Measurements from ENCODE around the gene CFAP20.
"Not testable (repeated sequence)": the region's sequence is repeated elsewhere in the genome, so short reads cannot be mapped to it uniquely, and the experiment has no call there.

The CFAP20 gene

GRCh38 chr16:58074657-58075056 lies 54.5 kb downstream of the CFAP20 start:
- H3K27me3 ChIP-seq (ENCODE audit: low read length) = no peaks in the 10 kb centered on the region
- no peaks in the 10 kb centered on the region for H3K36me3 ChIP-seq (ENCODE audit: low read length)
- H4K20me1 ChIP-seq (ENCODE audit: low read depth, low read length) = no peaks in the 10 kb centered on the region
- peaks cover 12% of the 10 kb centered on the region; the same call in 1 of the 2 replicates for H3K9me3 ChIP-seq (ENCODE audit: insufficient read depth, low read length)
- H3K4me3 ChIP-seq (ENCODE audit: insufficient read depth, low read length, poor library complexity, severe bottlenecking) = no peak overlapping the region
- H3K9ac ChIP-seq (ENCODE audit: low read length) = no peak overlapping the region
- no peak overlapping the region for H2AFZ ChIP-seq (ENCODE audit: low read depth, low read length, severe bottlenecking)
- no peaks in the 10 kb centered on the region for H3K9me2 ChIP-seq (replicated peaks; ENCODE audit: insufficient read depth, low read length)
- no peak overlapping the region for H3K4me2 ChIP-seq (ENCODE audit: low read depth, low read length, poor library complexity, severe bottlenecking)
- TF ChIP-seq EZH2phosphoT487 (conservative IDR thresholded peaks at IDR 0.05; ENCODE audit: low read length) (no peak), CTCF (IDR thresholded peaks at IDR 0.05; ENCODE audit: insufficient read depth, low read length, poor library complexity, severe bottlenecking) (no peak)
- no peaks in the 10 kb centered on the region for H3K79me2 ChIP-seq (ENCODE audit: insufficient read depth, low read length)
- no peak overlapping the region for H3K27ac ChIP-seq (ENCODE audit: low read depth, low read length)
- no peaks in the 10 kb centered on the region for H3F3A ChIP-seq (ENCODE audit: insufficient read depth)

GRCh38 chr16:58073086-58073485 lies 56.1 kb downstream of the CFAP20 start:
- H3K27ac ChIP-seq (ENCODE audit: low read depth, low read length); H3K4me2 ChIP-seq (ENCODE audit: low read depth, low read length, poor library complexity, severe bottlenecking); H2AFZ ChIP-seq (ENCODE audit: low read depth, low read length, severe bottlenecking); H3K9me2 ChIP-seq (replicated peaks; ENCODE audit: insufficient read depth, low read length); H3F3A ChIP-seq (ENCODE audit: insufficient read depth); H3K27me3 ChIP-seq (ENCODE audit: low read length); H4K20me1 ChIP-seq (ENCODE audit: low read depth, low read length); H3K36me3 ChIP-seq (ENCODE audit: low read length); H3K9ac ChIP-seq (ENCODE audit: low read length); H3K79me2 ChIP-seq (ENCODE audit: insufficient read depth, low read length); H3K4me3 ChIP-seq (ENCODE audit: insufficient read depth, low read length, poor library complexity, severe bottlenecking): not testable (repeated sequence)
- H3K9me3 ChIP-seq (ENCODE audit: insufficient read depth, low read length) = peaks cover 12% of the 10 kb centered on the region; the same call in 1 of the 2 replicates

GRCh38 chr16:58072134-58072533 lies 57.0 kb downstream of the CFAP20 start:
- H3K9ac ChIP-seq (ENCODE audit: low read length); H3K36me3 ChIP-seq (ENCODE audit: low read length); H3K79me2 ChIP-seq (ENCODE audit: insufficient read depth, low read length): not testable (repeated sequence)

GRCh38 chr16:58070585-58070984 lies 58.6 kb downstream of the CFAP20 start:
- Histone ChIP-seq H3K79me2 (ENCODE audit: insufficient read depth, low read length) (no peaks in the 10 kb centered on the region), H2AFZ (ENCODE audit: low read depth, low read length, severe bottlenecking) (no peak overlapping the region), H3K9me2 (replicated peaks; ENCODE audit: insufficient read depth, low read length) (no peaks in the 10 kb centered on the region), H3K27ac (ENCODE audit: low read depth, low read length) (no peak overlapping the region), H3K36me3 (ENCODE audit: low read length) (no peaks in the 10 kb centered on the region), H3K27me3 (ENCODE audit: low read length) (no peaks in the 10 kb centered on the region), H3K9ac (ENCODE audit: low read length) (no peak overlapping the region), H3F3A (ENCODE audit: insufficient read depth) (no peaks in the 10 kb centered on the region), H3K4me3 (ENCODE audit: insufficient read depth, low read length, poor library complexity, severe bottlenecking) (no peak overlapping the region), H3K9me3 (ENCODE audit: insufficient read depth, low read length) (peaks cover 12% of the 10 kb centered on the region; the same call in 1 of the 2 replicates), H4K20me1 (ENCODE audit: low read depth, low read length) (no peaks in the 10 kb centered on the region), H3K4me2 (ENCODE audit: low read depth, low read length, poor library complexity, severe bottlenecking) (no peak overlapping the region)
- no peak for TF ChIP-seq EZH2phosphoT487 (conservative IDR thresholded peaks at IDR 0.05; ENCODE audit: low read length)
- no peak for TF ChIP-seq CTCF (IDR thresholded peaks at IDR 0.05; ENCODE audit: insufficient read depth, low read length, poor library complexity, severe bottlenecking)

More at GRCh38 chr16:58072134-58072533, 57.0 kb downstream of the CFAP20 start:
- not testable (repeated sequence) for H3K27me3 ChIP-seq (ENCODE audit: low read length); H4K20me1 ChIP-seq (ENCODE audit: low read depth, low read length); H3F3A ChIP-seq (ENCODE audit: insufficient read depth); H2AFZ ChIP-seq (ENCODE audit: low read depth, low read length, severe bottlenecking); H3K9me2 ChIP-seq (replicated peaks; ENCODE audit: insufficient read depth, low read length); H3K4me2 ChIP-seq (ENCODE audit: low read depth, low read length, poor library complexity, severe bottlenecking); H3K27ac ChIP-seq (ENCODE audit: low read depth, low read length); H3K4me3 ChIP-seq (ENCODE audit: insufficient read depth, low read length, poor library complexity, severe bottlenecking)
- H3K9me3 ChIP-seq (ENCODE audit: insufficient read depth, low read length) = peaks cover 12% of the 10 kb centered on the region; the same call in 1 of the 2 replicates

Measured in SU-DHL-6 (cell line).